Natural killer cell (primary cell): ENCODE measurements around the gene ZBTB7A. TPM values are rescaled to one million over a fixed set of nuclear protein-coding genes. Genes with fewer than 3 reads are reported as not detected.

Experiments used
- ATAC-seq, 3 donors: fragments of 150-1000 bp in 2 of 3; fragments of 200-7000 bp in 1 of 3; cut with Tn5 transposase; 1 replicate in 1 of 3; 2 replicates in 2 of 3; pipeline ENCODE4 v1.10.0; 2021; ENCODE audit warnings: mild to moderate bottlenecking in 2 of 3, moderate library complexity in 2 of 3
- DNase-seq, 2 donors: peaks; one replicate each; pipeline versions ENCODE4 v3.0.0 to v3.0.0-alpha.2; 2013 to 2021; ENCODE audit warnings: mixed read lengths in 1 of 2
- H3K27ac ChIP-seq: one replicate; pipeline ENCODE4 v1.5.1; 2013; ENCODE audit warnings: mild to moderate bottlenecking, low read length
- H3K27me3 ChIP-seq: one replicate; pipeline ENCODE4 v1.6.1; 2013; ENCODE audit warnings: low read length; ENCODE audit not compliant: control insufficient read depth, insufficient read depth
- H3K36me3 ChIP-seq: one replicate; pipeline ENCODE4 v1.6.1; 2013; ENCODE audit warnings: low read length; ENCODE audit not compliant: control insufficient read depth, insufficient read depth
- H3K4me1 ChIP-seq: one replicate; pipeline ENCODE4 v1.6.1; 2013; ENCODE audit warnings: low read length; ENCODE audit not compliant: control insufficient read depth, insufficient read depth
- H3K4me3 ChIP-seq: one replicate; pipeline ENCODE4 v1.5.1; 2013; ENCODE audit warnings: low read length
- H3K9me3 ChIP-seq: one replicate; pipeline ENCODE4 v1.6.1; 2013; ENCODE audit warnings: low read length; ENCODE audit not compliant: control insufficient read depth, insufficient read depth
- H3K27ac Mint-ChIP-seq, 2 donors: one replicate each; pipeline ENCODE4 v1.8.0; 2022; ENCODE audit warnings: mild to moderate bottlenecking in 2 of 2, mixed read lengths in 2 of 2, moderate library complexity in 1 of 2
- H3K27me3 Mint-ChIP-seq, 2 donors: one replicate each; pipeline ENCODE4 v1.8.0; 2022; ENCODE audit warnings: low read depth in 2 of 2, mixed read lengths in 2 of 2
- H3K36me3 Mint-ChIP-seq: one replicate; pipeline ENCODE4 v1.8.0; 2022; ENCODE audit warnings: mixed read lengths
- H3K4me1 Mint-ChIP-seq, 2 donors: one replicate each; pipeline ENCODE4 v1.8.0; 2022; ENCODE audit warnings: mixed read lengths in 2 of 2
- H3K4me3 Mint-ChIP-seq: one replicate; pipeline ENCODE4 v1.8.0; 2022; ENCODE audit warnings: mild to moderate bottlenecking, moderate library complexity, mixed read lengths
- H3K9me3 Mint-ChIP-seq, 2 donors: one replicate each; pipeline ENCODE4 v1.8.0; 2022; ENCODE audit warnings: mixed read lengths in 2 of 2
- CTCF ChIP-seq: fragments of 200-600 bp; IDR thresholded peaks from one replicate; pipeline ENCODE4 v1.8.0; 2022; ENCODE audit warnings: antibody characterized with exemption
- WGBS: methylation state at CpG from one replicate; pipeline ENCODE4 v1.1.7; 2013; ENCODE audit warnings: missing lambda C conversion rate; ENCODE audit not compliant: insufficient coverage; 5-methylcytosine and 5-hydroxymethylcytosine counted together
- intact Hi-C: fragments of 100-400 bp; cut with micrococcal nuclease; formaldehyde crosslinking; loops from one replicate; pipeline ENCODE4 v1.14.2; 2022
- total RNA-seq, 4 donors: library from RNA; stranded (reverse); fragments of 120-200 nt in 1 of 4; gene quantifications; one replicate each; pipeline versions ENCODE4 v1.2.3 to v1.2.4, GENCODE V29; 2013 to 2022

The ZBTB7A gene
- total RNA-seq, 3 donors from 2014 or later (not counting 1 experiment from before 2014, with no cell fraction given), result 81.6 to 97.7 (median 82.9) TPM

GRCh38 chr19:4098493-4098892, 31.8 kb upstream of the ZBTB7A start:
- peaks cover 15% of the 10 kb centered on the region for H3K4me1 ChIP-seq
- no peaks in the 10 kb centered on the region for H3K27me3 ChIP-seq
- no peaks in the 10 kb centered on the region for H3K36me3 Mint-ChIP-seq
- no peak overlapping the region for H3K27ac Mint-ChIP-seq
- no peaks in the 10 kb centered on the region for H3K9me3 Mint-ChIP-seq
- no peak for DNase-seq
- intact Hi-C loops, result no loop called here
- peaks cover 69% of the 10 kb centered on the region for H3K36me3 ChIP-seq
- H3K27ac ChIP-seq, result no peak overlapping the region
- ATAC-seq, result no peak
- H3K4me3 Mint-ChIP-seq, result no peak overlapping the region
- no peak for TF ChIP-seq CTCF
- no peak overlapping the region for H3K4me3 ChIP-seq
- peaks cover 0 to 2% of the 10 kb centered on the region in 2 donors for H3K4me1 Mint-ChIP-seq
- 95% methylated on average over 18 of the region's 18 CpGs for WGBS
- H3K27me3 Mint-ChIP-seq, result no peaks in the 10 kb centered on the region
- no peaks in the 10 kb centered on the region for H3K9me3 ChIP-seq

GRCh38 chr19:4097501-4097900, 30.8 kb upstream of the ZBTB7A start:
- 91% methylated on average over 11 of the region's 11 CpGs for WGBS
- intact Hi-C loops, result no loop called here
- TF ChIP-seq CTCF, result no peak
- H3K4me3 Mint-ChIP-seq, result no peak overlapping the region
- H3K27ac ChIP-seq, result no peak overlapping the region
- H3K4me1 ChIP-seq, result peaks cover 6% of the 10 kb centered on the region
- H3K4me1 Mint-ChIP-seq, result no peaks in the 10 kb centered on the region
- H3K9me3 ChIP-seq, result no peaks in the 10 kb centered on the region
- H3K36me3 Mint-ChIP-seq, result no peaks in the 10 kb centered on the region
- no peak overlapping the region for H3K4me3 ChIP-seq
- H3K27ac Mint-ChIP-seq, result no peak overlapping the region
- H3K36me3 ChIP-seq, result peaks cover 67% of the 10 kb centered on the region
- H3K27me3 ChIP-seq, result no peaks in the 10 kb centered on the region
- no peak for ATAC-seq
- no peak for DNase-seq
- H3K9me3 Mint-ChIP-seq, result no peaks in the 10 kb centered on the region
- H3K27me3 Mint-ChIP-seq, result no peaks in the 10 kb centered on the region

- no peaks in the 10 kb centered on the region for H3K27me3 Mint-ChIP-seq
- H3K27me3 ChIP-seq, result no peaks in the 10 kb centered on the region
- no peak for TF ChIP-seq CTCF
- no peak overlapping the region for H3K4me3 ChIP-seq
- H3K36me3 Mint-ChIP-seq, result no peaks in the 10 kb centered on the region
- no peaks in the 10 kb centered on the region for H3K4me1 Mint-ChIP-seq
- intact Hi-C loops, result no loop called here
- H3K27ac ChIP-seq, result no peak overlapping the region
- no peaks in the 10 kb centered on the region for H3K9me3 ChIP-seq
- ATAC-seq, result no peak
- 90% methylated on average over 31 of the region's 31 CpGs for WGBS
- H3K9me3 Mint-ChIP-seq, result no peaks in the 10 kb centered on the region
- no peak for DNase-seq
- H3K36me3 ChIP-seq, result peaks cover 56% of the 10 kb centered on the region
- H3K4me1 ChIP-seq, result no peaks in the 10 kb centered on the region
- H3K4me3 Mint-ChIP-seq, result no peak overlapping the region
- H3K27ac Mint-ChIP-seq, result peak overlapping the region in 1 of 2 donors; percentile 34
These were observed 29.6 kb upstream of the ZBTB7A start for GRCh38 chr19:4096049-4096892.

GRCh38 chr19:4095488-4095844, 28.8 kb upstream of the ZBTB7A start:
- H3K4me3 ChIP-seq, result no peak overlapping the region
- no peaks in the 10 kb centered on the region for H3K27me3 Mint-ChIP-seq
- intact Hi-C loops, result no loop called here
- H3K27me3 ChIP-seq, result no peaks in the 10 kb centered on the region
- no peak for TF ChIP-seq CTCF
- peaks cover 4% of the 10 kb centered on the region for H3K4me1 ChIP-seq
- H3K4me3 Mint-ChIP-seq, result no peak overlapping the region
- 97% methylated on average over 12 of the region's 12 CpGs for WGBS
- H3K9me3 ChIP-seq, result no peaks in the 10 kb centered on the region
- peaks cover 48% of the 10 kb centered on the region for H3K36me3 ChIP-seq
- no peaks in the 10 kb centered on the region for H3K9me3 Mint-ChIP-seq
- H3K36me3 Mint-ChIP-seq, result no peaks in the 10 kb centered on the region
- H3K27ac Mint-ChIP-seq, result no peak overlapping the region
- DNase-seq, result no peak
- no peak overlapping the region for H3K27ac ChIP-seq
- H3K4me1 Mint-ChIP-seq, result peaks cover 0 to 2% of the 10 kb centered on the region in 2 donors
- no peak for ATAC-seq
